HEK293 (cell line): ENCODE results near the gene SLC16A5.
"Not testable (repeated sequence)": the region's sequence is repeated elsewhere in the genome, so short reads cannot be mapped to it uniquely, and the experiment has no call there.

ENCODE experiments used
- CTCF ChIA-PET: fragments of 350-600 bp; formaldehyde crosslinking; extraction: SDS; loops from one replicate; lab custom pipeline; 2021; ENCODE audit warnings: antibody characterized with exemption; lab: Yijun Ruan, JAX
- POLR2A ChIA-PET: fragments of 300-600 bp; formaldehyde crosslinking; extraction: SDS; loops from one replicate; lab custom pipeline; 2020; ENCODE audit warnings: antibody characterized with exemption, inconsistent platforms; lab: Yijun Ruan, JAX
- H3K27ac ChIP-seq: fragments of 200-500 bp; sonication (Bioruptor generic); 2 replicates; pipeline ENCODE4 v1.5.1; 2014; ENCODE audit warnings: low read depth, low read length, control low read depth, inconsistent platforms; ENCODE audit errors: extremely low read depth
- H3K36me3 ChIP-seq, 2 experiments: fragments of 200-500 bp in 1 of 2; sonication (Bioruptor generic) in 1 of 2; 1 replicate in 1 of 2; 2 replicates in 1 of 2; pipeline ENCODE4 v1.5.1; 2014 to 2017; ENCODE audit warnings: inconsistent platforms in 2 of 2, low read length in 2 of 2; ENCODE audit not compliant: control insufficient read depth in 2 of 2, insufficient read depth in 1 of 2
- H3K4me1 ChIP-seq: fragments of 200-500 bp; sonication (Bioruptor generic); 2 replicates; pipeline ENCODE4 v1.5.1; 2014; ENCODE audit warnings: mild to moderate bottlenecking, low read length, inconsistent platforms; ENCODE audit not compliant: control insufficient read depth, insufficient read depth
- H3K4me3 ChIP-seq: 2 replicates; pipeline ENCODE4 v1.5.1; 2011; ENCODE audit warnings: low read depth, mild to moderate bottlenecking, control low read depth, low read length, moderate library complexity
- H3K9me3 ChIP-seq: fragments of 200-500 bp; sonication (Bioruptor generic); 2 replicates; pipeline ENCODE4 v1.5.1; 2014; ENCODE audit warnings: low read depth, low read length, inconsistent platforms; ENCODE audit not compliant: control insufficient read depth, insufficient read depth
- BCL11A ChIP-seq: fragments of 450-650 bp; formaldehyde crosslinking; IDR thresholded peaks from 2 replicates; pipeline ENCODE4 v1.5.1; 2016; ENCODE audit warnings: low read depth, missing biosample characterization, missing genetic modification characterization
- CTCF ChIP-seq: fragments of 450-650 bp; formaldehyde crosslinking; IDR thresholded peaks from 2 replicates; pipeline ENCODE4 v1.5.1; 2016; ENCODE audit warnings: missing biosample characterization, missing genetic modification characterization
- HOXA7 ChIP-seq: sonication (generic); formaldehyde crosslinking; IDR thresholded peaks from 2 replicates; pipeline ENCODE4 v1.8.1; 2022; ENCODE audit warnings: missing genetic modification reagents, borderline replicate concordance
- KLF1 ChIP-seq: fragments of 450-650 bp; formaldehyde crosslinking; IDR thresholded peaks from 2 replicates; pipeline ENCODE4 v1.5.1; 2016; ENCODE audit warnings: missing biosample characterization, missing genetic modification characterization
- KLF7 ChIP-seq: fragments of 450-650 bp; formaldehyde crosslinking; IDR thresholded peaks from 2 replicates; pipeline ENCODE4 v1.5.1; 2016; ENCODE audit warnings: missing biosample characterization, missing genetic modification characterization, borderline replicate concordance
- KLF8 ChIP-seq: fragments of 450-650 bp; formaldehyde crosslinking; IDR thresholded peaks from 2 replicates; pipeline ENCODE4 v1.5.1; 2016; ENCODE audit warnings: missing biosample characterization, missing genetic modification characterization
- KLF9 ChIP-seq: fragments of 450-650 bp; formaldehyde crosslinking; IDR thresholded peaks from 2 replicates; pipeline ENCODE4 v1.5.1; 2016; ENCODE audit warnings: missing biosample characterization, missing genetic modification characterization, low read depth
- MYNN ChIP-seq: fragments of 450-650 bp; formaldehyde crosslinking; IDR thresholded peaks from 2 replicates; pipeline ENCODE4 v1.5.1; 2016; ENCODE audit warnings: missing biosample characterization, missing genetic modification characterization, borderline replicate concordance
- MZF1 ChIP-seq: fragments of 450-650 bp; formaldehyde crosslinking; IDR thresholded peaks from 2 replicates; pipeline ENCODE4 v1.5.1; 2017; ENCODE audit warnings: missing biosample characterization, missing genetic modification characterization, borderline replicate concordance
- OVOL3 ChIP-seq: fragments of 450-650 bp; formaldehyde crosslinking; IDR thresholded peaks from 2 replicates; pipeline ENCODE4 v1.5.1; 2016; ENCODE audit warnings: missing biosample characterization, missing genetic modification characterization
- PRDM10 ChIP-seq: fragments of 450-650 bp; formaldehyde crosslinking; IDR thresholded peaks from 2 replicates; pipeline ENCODE4 v1.5.1; 2016; ENCODE audit warnings: missing biosample characterization, missing genetic modification characterization
- SCRT2 ChIP-seq: fragments of 450-650 bp; formaldehyde crosslinking; IDR thresholded peaks from 2 replicates; pipeline ENCODE4 v1.5.1; 2016; ENCODE audit warnings: missing biosample characterization, missing genetic modification characterization
- SP7 ChIP-seq: fragments of 450-650 bp; formaldehyde crosslinking; IDR thresholded peaks from 2 replicates; pipeline ENCODE4 v1.5.1; 2016; ENCODE audit warnings: missing biosample characterization, missing genetic modification characterization
- YY1 ChIP-seq: fragments of 450-650 bp; formaldehyde crosslinking; IDR thresholded peaks from 2 replicates; pipeline ENCODE4 v1.5.1; 2018; ENCODE audit warnings: missing biosample characterization, missing genetic modification characterization
- ZFP69B ChIP-seq: fragments of 450-650 bp; formaldehyde crosslinking; IDR thresholded peaks from 2 replicates; pipeline ENCODE4 v1.5.1; 2016; ENCODE audit warnings: missing biosample characterization, missing genetic modification characterization
- ZNF121 ChIP-seq: fragments of 450-650 bp; formaldehyde crosslinking; IDR thresholded peaks from 2 replicates; pipeline ENCODE4 v1.5.1; 2016; ENCODE audit warnings: missing biosample characterization, missing genetic modification characterization
- ZNF223 ChIP-seq: fragments of 450-650 bp; formaldehyde crosslinking; IDR thresholded peaks from 2 replicates; pipeline ENCODE4 v1.5.1; 2016; ENCODE audit warnings: missing biosample characterization, missing genetic modification characterization
- ZNF24 ChIP-seq: fragments of 450-650 bp; formaldehyde crosslinking; IDR thresholded peaks from 2 replicates; pipeline ENCODE4 v1.5.1; 2016; ENCODE audit warnings: missing biosample characterization, missing genetic modification characterization
- ZNF311 ChIP-seq: fragments of 450-650 bp; formaldehyde crosslinking; IDR thresholded peaks from 2 replicates; pipeline ENCODE4 v1.5.1; 2017; ENCODE audit warnings: missing biosample characterization, missing genetic modification characterization, borderline replicate concordance
- ZNF362 ChIP-seq: fragments of 450-650 bp; formaldehyde crosslinking; IDR thresholded peaks from 2 replicates; pipeline ENCODE4 v1.5.1; 2016; ENCODE audit warnings: missing biosample characterization, missing genetic modification characterization
- ZNF404 ChIP-seq: fragments of 450-650 bp; formaldehyde crosslinking; IDR thresholded peaks from 2 replicates; pipeline ENCODE4 v1.5.1; 2017; ENCODE audit warnings: missing biosample characterization, missing genetic modification characterization
- ZNF544 ChIP-seq: fragments of 450-650 bp; formaldehyde crosslinking; IDR thresholded peaks from 2 replicates; pipeline ENCODE4 v1.5.0; 2017; ENCODE audit warnings: missing biosample characterization, missing genetic modification characterization
- ZNF580 ChIP-seq: fragments of 450-650 bp; formaldehyde crosslinking; IDR thresholded peaks from 2 replicates; pipeline ENCODE4 v1.5.1; 2016; ENCODE audit warnings: missing biosample characterization, missing genetic modification characterization
- ZNF596 ChIP-seq: fragments of 450-650 bp; IDR thresholded peaks from 2 replicates; pipeline ENCODE4 v1.5.0; 2018; ENCODE audit warnings: missing biosample characterization, mild to moderate bottlenecking, missing genetic modification characterization, moderate library complexity
- ZNF600 ChIP-seq: fragments of 450-650 bp; formaldehyde crosslinking; IDR thresholded peaks from 2 replicates; pipeline ENCODE4 v1.5.1; 2016; ENCODE audit warnings: missing biosample characterization, missing genetic modification characterization
- ZNF664 ChIP-seq: fragments of 450-650 bp; formaldehyde crosslinking; IDR thresholded peaks from 2 replicates; pipeline ENCODE4 v1.5.1; 2016; ENCODE audit warnings: missing biosample characterization, missing genetic modification characterization

SLC16A5 gene

GRCh38 chr17:75045946-75046406 lies 41.8 kb upstream of the SLC16A5 start:
- not testable (repeated sequence) for H3K4me1 ChIP-seq, H3K9me3 ChIP-seq
- ChIA-PET CTCF (interaction anchor here (1.2 to 1.3 kb wide), 2 partner anchors 68 to 84 kb away, joined by 3 to 4 read pairs; no protein-coding TSS in a partner anchor), POLR2A (interaction anchor here (0.9 to 4.8 kb wide), 8 partner anchors 9 to 79 kb away, joined by 3 to 44 read pairs (median 5); partner anchors contain the start of genes ARMC7, CDR2L and MRPL58)
- Histone ChIP-seq H3K36me3 (peaks cover 15 to 35% of the 10 kb centered on the region in 2 experiments), H3K27ac (peak overlapping the region; percentile 76; the same call in 1 of the 2 replicates), H3K4me3 (peak overlapping the region; percentile 99)
- peak; percentile 87 for TF ChIP-seq ZNF362
- TF ChIP-seq KLF7 (tag by site-specific recombination), result 0 out of 2 replicates have a peak, but pooled peaks have one; percentile 10
- TF ChIP-seq KLF1 (tag by site-specific recombination), result peak; percentile 14; the same call in 1 of the 2 replicates
- 0 out of 2 replicates have a peak, but pooled peaks have one; percentile 14 for TF ChIP-seq ZFP69B (tag by site-specific recombination)
- peak; percentile 34; the same call in 1 of the 2 replicates for TF ChIP-seq ZNF600
- TF ChIP-seq ZNF580 (tag by site-specific recombination), result 0 out of 2 replicates have a peak, but pooled peaks have one; percentile 10

GRCh38 chr17:75046407-75047289 lies 41.1 kb upstream of the SLC16A5 start, which contains the start of the genes ATP5PD and KCTD2:
Gene ATP5PD, minus strand, starts transcription at chr17:75046969. Its CDS starts 4,319 bp downstream, at chr17:75042650.
Gene KCTD2, plus strand, starts transcription at chr17:75047225. Its CDS starts 26 bp downstream, at chr17:75047251.
- CTCF ChIA-PET, result interaction anchor here (0.5 to 2.3 kb wide), 4 partner anchors 14 to 122 kb away, joined by 3 to 14 read pairs (median 4); no protein-coding TSS in a partner anchor
- Histone ChIP-seq H3K4me1 (peaks cover 8% of the 10 kb centered on the region; the same call in 1 of the 2 replicates), H3K9me3 (no peaks in the 10 kb centered on the region), H3K4me3 (peak within 1 kb of the TSS; percentile 99), H3K36me3 (peaks cover 16 to 33% of the 10 kb centered on the region in 2 experiments), H3K27ac (peak within 1 kb of the TSS; percentile 92)
- POLR2A ChIA-PET, result interaction anchor here (0.5 to 4.8 kb wide), 12 partner anchors 10 to 347 kb away, joined by 3 to 44 read pairs (median 5); partner anchors contain the start of genes ARMC7, CDR2L and MRPL58
- TF ChIP-seq SCRT2 (tag by site-specific recombination) (0 out of 2 replicates have a peak, but pooled peaks have one; percentile 15), ZNF596 (no peak), HOXA7 (CRISPR knock-in tag) (no peak), MZF1 (0 out of 2 replicates have a peak, but pooled peaks have one; percentile 32), ZNF121 (tag by site-specific recombination) (no peak), ZNF24 (tag by site-specific recombination) (peak; percentile 29; the same call in 1 of the 2 replicates), ZNF404 (no peak), KLF8 (tag by site-specific recombination) (peak; percentile 47; the same call in 1 of the 2 replicates), YY1 (peak; percentile 61; the same call in 1 of the 2 replicates), ZNF664 (tag by site-specific recombination) (peak; percentile 95), MYNN (tag by site-specific recombination) (0 out of 2 replicates have a peak, but pooled peaks have one; percentile 39), BCL11A (tag by site-specific recombination) (0 out of 2 replicates have a peak, but pooled peaks have one; percentile 23), SP7 (peak; percentile 68; the same call in 1 of the 2 replicates), ZNF311 (tag by site-specific recombination) (no peak), KLF9 (tag by site-specific recombination) (peak; percentile 55; the same call in 1 of the 2 replicates), OVOL3 (tag by site-specific recombination) (no peak; the same call in 1 of the 2 replicates), ZNF223 (tag by site-specific recombination) (no peak), PRDM10 (tag by site-specific recombination) (peak; percentile 94), ZNF544 (tag by site-specific recombination) (no peak), CTCF (0 out of 2 replicates have a peak, but pooled peaks have one; percentile 45)
